BLaER1 (cell line): ENCODE measurements around the gene ARHGAP5.
A peak's percentile ranks its signal among the peaks of the same experiment; 100 is the strongest.

Experiments
- H3K27ac ChIP-seq: shearing (Covaris generic); formaldehyde crosslinking; 2 replicates; pipeline ENCODE4 v1.8.1; 2022
- H3K27me3 ChIP-seq: shearing (Covaris generic); formaldehyde crosslinking; 2 replicates; pipeline ENCODE4 v1.8.1; 2022
- H3K36me3 ChIP-seq: shearing (Covaris generic); formaldehyde crosslinking; 2 replicates; pipeline ENCODE4 v1.8.1; 2022
- H3K4me1 ChIP-seq: shearing (Covaris generic); formaldehyde crosslinking; 2 replicates; pipeline ENCODE4 v1.8.1; 2022
- H3K4me2 ChIP-seq: shearing (Covaris generic); formaldehyde crosslinking; 2 replicates; pipeline ENCODE4 v1.8.1; 2022
- H3K4me3 ChIP-seq: shearing (Covaris generic); formaldehyde crosslinking; 2 replicates; pipeline ENCODE4 v1.8.1; 2022
- H3K9ac ChIP-seq: shearing (Covaris generic); formaldehyde crosslinking; 2 replicates; pipeline ENCODE4 v1.8.1; 2022
- H3K9me3 ChIP-seq: shearing (Covaris generic); formaldehyde crosslinking; 2 replicates; pipeline ENCODE4 v1.8.1; 2022
- H4K20me1 ChIP-seq: shearing (Covaris generic); formaldehyde crosslinking; 2 replicates; pipeline ENCODE4 v1.8.1; 2022
- Cebpa-rat ChIP-seq: shearing (Covaris generic); IDR thresholded peaks from 2 replicates; pipeline ENCODE4 v1.8.1; 2022

The ARHGAP5 gene

DNA sequence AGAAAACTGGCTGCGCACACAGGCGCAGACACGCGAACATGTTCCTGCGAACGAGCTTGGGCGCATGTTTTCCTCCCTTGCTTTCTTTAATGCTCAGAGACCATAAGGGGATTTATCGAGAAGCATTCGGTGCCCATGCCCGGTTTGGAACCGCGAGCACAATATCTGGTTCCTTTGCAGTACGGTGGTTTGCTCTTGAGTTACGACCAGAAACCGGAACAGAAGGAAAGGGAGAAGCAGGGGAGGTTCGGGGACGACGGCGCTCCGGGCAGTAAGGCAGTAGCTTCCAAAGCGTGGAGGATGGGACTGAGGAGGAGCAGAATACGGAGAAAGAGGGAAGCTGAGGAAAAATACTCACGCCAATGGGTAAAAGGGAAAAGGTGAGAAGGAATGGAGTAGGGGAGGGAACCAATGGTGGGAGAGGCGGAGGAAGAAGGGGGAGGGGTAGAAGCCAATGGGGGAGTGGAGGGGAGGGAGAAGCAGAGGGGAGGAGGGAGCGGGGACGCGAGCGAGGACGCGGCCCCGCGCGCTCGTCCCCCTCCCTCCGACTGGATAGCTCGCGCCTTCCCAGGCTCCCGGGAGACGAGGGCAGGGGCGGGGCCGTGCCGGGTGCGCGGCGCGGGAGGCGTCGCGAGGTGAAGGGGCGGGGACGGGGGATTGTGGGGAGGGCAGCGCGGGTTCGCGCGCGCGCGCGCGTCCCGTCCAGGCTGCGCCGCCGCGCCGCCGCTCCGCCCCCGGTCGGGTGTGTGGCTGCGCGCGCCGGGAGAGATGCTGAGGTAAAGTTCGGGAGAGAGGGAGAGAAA lies 625 bp upstream of the ARHGAP5 start:
- H3K36me3 ChIP-seq: no peaks in the 10 kb centered on the region
- H3K27me3 ChIP-seq: no peaks in the 10 kb centered on the region
- peak overlapping the region; percentile 97 for H3K4me3 ChIP-seq
- no peak for TF ChIP-seq Cebpa-rat
- H4K20me1 ChIP-seq: peaks cover 35% of the 10 kb centered on the region
- peak overlapping the region; percentile 94 for H3K27ac ChIP-seq
- peak overlapping the region; percentile 95 for H3K9ac ChIP-seq
- peaks cover 35% of the 10 kb centered on the region for H3K4me1 ChIP-seq
- peak overlapping the region; percentile 88 for H3K4me2 ChIP-seq
- H3K9me3 ChIP-seq: no peaks in the 10 kb centered on the region

DNA sequence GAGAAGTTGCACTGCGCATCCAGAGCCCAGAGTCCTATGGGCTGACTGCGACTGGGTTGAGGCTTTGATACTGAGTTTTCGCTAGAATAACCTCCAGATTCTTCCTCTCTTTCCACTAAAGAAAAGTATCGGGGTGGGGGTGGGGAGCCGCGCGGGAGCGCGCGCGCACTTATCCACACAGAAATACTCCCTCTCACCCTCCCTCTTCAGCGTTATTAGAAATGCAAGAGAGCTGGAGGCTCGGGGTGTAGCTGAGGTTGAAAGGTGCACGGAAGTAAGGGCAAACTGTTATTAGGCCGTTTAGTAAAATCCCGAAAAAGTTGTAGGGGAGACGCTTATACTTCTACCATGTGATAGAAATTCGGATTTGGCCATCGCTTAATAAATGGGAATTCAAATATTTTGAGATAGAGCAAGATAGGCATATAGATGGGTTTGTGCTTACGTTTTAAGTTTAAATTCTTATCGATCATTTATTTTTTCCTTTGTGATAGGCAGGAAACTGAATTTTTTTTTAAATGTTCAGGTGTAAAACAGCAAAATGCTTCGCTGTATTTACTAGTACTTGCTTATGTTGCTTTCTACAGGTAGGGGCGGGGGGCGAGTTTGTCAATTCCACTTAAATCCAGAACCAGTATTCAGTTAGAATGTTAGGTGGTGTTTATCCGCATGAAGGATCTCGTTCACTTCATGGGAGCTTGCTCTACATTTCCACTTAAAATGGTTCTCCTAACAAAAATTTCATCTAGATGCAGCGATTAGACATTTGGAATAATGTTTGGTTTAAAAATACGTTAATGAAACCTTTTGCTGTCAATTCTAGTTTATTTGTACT lies 1.1 kb downstream of the ARHGAP5 start:
- no peaks in the 10 kb centered on the region for H3K27me3 ChIP-seq
- H3K9me3 ChIP-seq: no peaks in the 10 kb centered on the region
- H3K36me3 ChIP-seq: no peaks in the 10 kb centered on the region
- peak overlapping the region; percentile 97 for H3K4me3 ChIP-seq
- peak overlapping the region; percentile 95 for H3K9ac ChIP-seq
- no peak for TF ChIP-seq Cebpa-rat
- H3K27ac ChIP-seq: peak overlapping the region; percentile 94
- peaks cover 52% of the 10 kb centered on the region for H4K20me1 ChIP-seq
- H3K4me2 ChIP-seq: peak overlapping the region; percentile 92
- peaks cover 40% of the 10 kb centered on the region for H3K4me1 ChIP-seq

DNA sequence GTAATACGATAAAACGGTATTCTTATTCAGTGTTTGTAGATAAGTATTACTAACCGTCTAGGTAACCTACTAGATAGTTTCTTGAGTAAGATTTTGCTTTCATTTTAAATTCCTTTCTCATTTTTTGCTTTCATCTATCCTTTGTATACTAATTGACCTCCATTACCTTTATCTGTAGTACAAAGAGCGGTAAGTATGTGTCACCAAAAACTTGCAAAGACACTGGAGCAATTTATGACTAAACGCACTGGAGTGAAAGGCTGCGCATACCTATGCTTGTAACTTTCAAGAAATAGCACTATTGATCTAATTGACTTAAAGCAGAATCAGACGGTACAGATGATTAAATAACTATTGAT lies 1.7 kb downstream of the ARHGAP5 start:
- Histone ChIP-seq H3K27ac (0 out of 2 replicates have a peak overlapping the region, but pooled peaks have one; percentile 94), H3K4me2 (peak overlapping the region; percentile 92), H4K20me1 (peaks cover 58% of the 10 kb centered on the region), H3K36me3 (no peaks in the 10 kb centered on the region), H3K9ac (peak overlapping the region; percentile 95; the same call in 1 of the 2 replicates), H3K27me3 (no peaks in the 10 kb centered on the region), H3K4me1 (peaks cover 40% of the 10 kb centered on the region), H3K4me3 (peak overlapping the region; percentile 97), H3K9me3 (no peaks in the 10 kb centered on the region)
- no peak for TF ChIP-seq Cebpa-rat

DNA sequence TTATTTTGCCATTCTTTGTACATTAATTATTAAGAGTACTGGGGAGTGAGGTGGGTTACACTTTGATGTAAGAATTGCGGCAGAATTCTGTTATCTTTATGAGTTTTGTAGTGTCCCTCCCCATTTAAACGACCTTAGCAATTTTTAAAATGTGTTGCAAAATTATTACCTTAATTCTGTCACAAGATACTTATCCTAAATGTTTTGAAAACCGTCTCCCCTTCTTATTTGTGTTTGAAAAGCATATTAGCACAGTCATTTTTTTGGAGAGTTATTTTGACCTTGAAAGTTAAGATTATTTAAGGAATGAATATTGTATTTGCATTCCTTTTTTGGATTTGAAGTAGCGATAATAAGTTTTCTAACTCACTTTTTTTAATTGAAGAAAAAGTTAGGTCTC lies 2.2 kb downstream of the ARHGAP5 start:
- H3K27ac ChIP-seq: no peak overlapping the region
- TF ChIP-seq Cebpa-rat: no peak
- peaks cover 40% of the 10 kb centered on the region for H3K4me1 ChIP-seq
- peak overlapping the region; percentile 92 for H3K4me2 ChIP-seq
- H3K36me3 ChIP-seq: no peaks in the 10 kb centered on the region
- peaks cover 63% of the 10 kb centered on the region for H4K20me1 ChIP-seq
- no peaks in the 10 kb centered on the region for H3K9me3 ChIP-seq
- peak overlapping the region; percentile 97 for H3K4me3 ChIP-seq
- H3K9ac ChIP-seq: peak overlapping the region; percentile 95; the same call in 1 of the 2 replicates
- no peaks in the 10 kb centered on the region for H3K27me3 ChIP-seq

DNA sequence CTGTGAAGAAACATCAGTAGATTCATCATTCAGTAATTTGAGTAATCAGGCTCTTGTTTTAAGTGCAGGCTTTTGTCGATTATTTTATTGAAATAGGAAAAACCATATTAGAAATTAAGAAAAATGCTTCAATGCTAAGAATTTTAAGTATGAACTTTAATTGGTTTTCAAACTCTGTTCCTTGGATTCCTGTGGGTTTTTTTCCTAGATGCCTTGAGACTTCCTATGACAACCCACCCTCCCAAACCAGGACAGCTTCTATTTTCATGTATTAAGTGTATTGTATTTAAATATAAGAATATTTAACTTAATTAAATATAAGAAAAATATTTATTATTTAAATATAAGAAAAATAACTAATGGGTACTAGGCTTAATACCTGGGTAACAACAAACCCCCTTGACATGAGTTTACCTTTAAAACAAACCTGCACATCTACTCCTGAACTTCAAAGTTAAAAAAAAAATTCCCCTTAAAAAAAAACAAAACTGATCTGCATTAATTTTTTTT lies 3.0 kb downstream of the ARHGAP5 start:
- Histone ChIP-seq H3K4me1 (peaks cover 36% of the 10 kb centered on the region), H3K9ac (no peak overlapping the region), H3K36me3 (peaks cover 4% of the 10 kb centered on the region; the same call in 1 of the 2 replicates), H3K27ac (no peak overlapping the region), H3K27me3 (no peaks in the 10 kb centered on the region), H3K4me3 (no peak overlapping the region), H3K9me3 (no peaks in the 10 kb centered on the region), H3K4me2 (peak overlapping the region; percentile 92; the same call in 1 of the 2 replicates), H4K20me1 (peaks cover 71% of the 10 kb centered on the region)
- no peak for TF ChIP-seq Cebpa-rat

DNA sequence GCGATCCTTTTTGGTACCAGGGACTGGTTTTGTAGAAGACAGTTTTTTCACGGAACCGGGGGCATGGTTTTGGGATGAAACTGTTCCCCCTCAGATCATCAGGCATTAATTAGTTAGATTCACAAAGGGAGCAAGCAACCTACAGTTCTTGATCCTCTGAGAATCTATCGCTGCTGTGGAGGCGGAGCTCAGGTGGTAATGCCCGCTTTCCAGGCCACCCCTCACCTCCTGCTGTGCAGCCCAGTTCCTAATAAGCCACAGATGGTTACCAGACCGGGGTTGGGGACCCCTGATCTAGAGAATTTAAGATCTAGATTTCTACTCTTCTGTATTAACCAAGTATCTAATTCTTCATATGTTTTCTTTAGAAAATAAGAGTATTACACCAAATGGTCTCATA lies 4.8 kb downstream of the ARHGAP5 start:
- TF ChIP-seq Cebpa-rat: no peak
- peaks cover 7% of the 10 kb centered on the region; the same call in 1 of the 2 replicates for H3K36me3 ChIP-seq
- H3K4me3 ChIP-seq: no peak overlapping the region
- no peak overlapping the region for H3K27ac ChIP-seq
- no peak overlapping the region for H3K9ac ChIP-seq
- H3K4me1 ChIP-seq: peaks cover 29% of the 10 kb centered on the region
- H3K9me3 ChIP-seq: no peaks in the 10 kb centered on the region
- no peak overlapping the region for H3K4me2 ChIP-seq
- H4K20me1 ChIP-seq: peaks cover 89% of the 10 kb centered on the region
- H3K27me3 ChIP-seq: no peaks in the 10 kb centered on the region

DNA sequence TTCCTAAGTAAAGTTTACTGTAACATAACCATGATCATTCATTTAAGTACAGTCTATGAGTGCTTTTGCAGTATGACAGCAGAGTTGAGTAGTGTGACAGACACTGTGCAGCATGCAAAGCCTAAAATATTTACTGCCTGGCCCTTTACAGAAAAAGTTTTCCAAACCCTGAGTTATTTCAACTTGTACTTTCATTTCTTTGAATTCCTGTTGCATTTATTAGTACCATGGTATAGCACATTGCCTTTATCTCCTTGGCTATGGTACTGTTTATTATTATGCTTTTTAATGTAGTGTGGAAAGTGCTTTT lies 6.2 kb downstream of the ARHGAP5 start:
- no peak for TF ChIP-seq Cebpa-rat
- H3K27ac ChIP-seq: no peak overlapping the region
- no peak overlapping the region for H3K4me2 ChIP-seq
- peaks cover 29% of the 10 kb centered on the region for H3K4me1 ChIP-seq
- peaks cover 98% of the 10 kb centered on the region for H4K20me1 ChIP-seq
- H3K4me3 ChIP-seq: no peak overlapping the region
- H3K9me3 ChIP-seq: no peaks in the 10 kb centered on the region
- no peaks in the 10 kb centered on the region for H3K27me3 ChIP-seq
- peaks cover 7% of the 10 kb centered on the region; the same call in 1 of the 2 replicates for H3K36me3 ChIP-seq
- no peak overlapping the region for H3K9ac ChIP-seq

DNA sequence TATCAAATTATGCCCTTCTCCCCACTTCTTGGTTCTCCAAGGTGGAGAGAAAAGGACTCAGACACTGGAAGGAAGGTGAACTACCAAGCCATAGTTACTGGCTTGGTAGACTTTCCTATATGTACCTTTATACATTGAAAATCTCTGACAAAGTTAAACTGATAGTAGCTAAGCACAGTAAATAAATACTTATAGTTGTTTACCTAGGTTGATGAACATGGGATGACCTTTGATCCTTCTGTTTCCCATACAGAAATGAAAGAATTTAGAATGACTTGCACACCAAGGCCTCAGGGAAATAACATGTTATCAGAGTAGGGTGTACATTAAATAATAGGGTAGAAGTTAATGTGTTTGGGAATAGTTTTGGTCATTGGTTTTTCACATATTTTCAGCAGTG lies 6.7 kb downstream of the ARHGAP5 start:
- H3K36me3 ChIP-seq: peaks cover 7% of the 10 kb centered on the region; the same call in 1 of the 2 replicates
- no peaks in the 10 kb centered on the region for H3K27me3 ChIP-seq
- TF ChIP-seq Cebpa-rat: no peak
- no peak overlapping the region for H3K4me3 ChIP-seq
- H3K9me3 ChIP-seq: no peaks in the 10 kb centered on the region
- no peak overlapping the region for H3K27ac ChIP-seq
- no peak overlapping the region for H3K4me2 ChIP-seq
- peaks cover 24% of the 10 kb centered on the region for H3K4me1 ChIP-seq
- no peak overlapping the region for H3K9ac ChIP-seq
- peaks cover 98% of the 10 kb centered on the region for H4K20me1 ChIP-seq

DNA sequence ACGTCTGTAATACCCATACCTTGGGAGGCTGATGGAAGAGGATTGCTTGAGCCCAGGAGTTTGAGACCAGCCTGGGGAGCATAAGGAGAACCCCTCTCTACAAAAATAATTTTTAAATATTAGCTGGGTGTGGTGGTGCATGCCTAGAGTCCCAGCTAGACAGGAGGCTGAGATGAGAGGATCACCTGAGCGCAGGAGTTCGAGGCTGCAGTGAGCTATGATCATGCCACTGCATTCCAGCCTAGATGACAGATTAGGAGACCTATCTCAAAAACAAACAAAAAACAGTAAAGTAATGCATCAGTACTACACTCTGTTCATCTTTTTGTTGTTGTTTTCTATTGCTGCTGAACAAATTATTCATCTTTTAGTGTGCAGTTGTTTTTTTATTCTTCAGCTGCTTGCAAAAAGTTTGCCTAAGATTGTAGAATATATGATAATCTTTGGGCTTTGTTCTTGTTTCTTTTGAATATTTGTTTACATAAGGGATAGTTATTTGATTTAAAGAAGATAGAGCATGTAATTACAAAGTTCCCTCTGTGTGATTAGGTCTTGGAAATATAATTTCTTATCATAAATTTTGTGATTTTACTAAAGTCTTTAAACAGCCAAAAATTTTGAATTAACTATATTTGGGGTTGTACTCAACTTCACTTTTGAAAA lies 8.2 kb downstream of the ARHGAP5 start:
- H3K4me1 ChIP-seq: peaks cover 9% of the 10 kb centered on the region; the same call in 1 of the 2 replicates
- TF ChIP-seq Cebpa-rat: no peak
- H3K4me3 ChIP-seq: no peak overlapping the region
- no peak overlapping the region for H3K4me2 ChIP-seq
- H3K9me3 ChIP-seq: no peaks in the 10 kb centered on the region
- peaks cover 7% of the 10 kb centered on the region; the same call in 1 of the 2 replicates for H3K36me3 ChIP-seq
- peaks cover 96% of the 10 kb centered on the region for H4K20me1 ChIP-seq
- H3K27ac ChIP-seq: no peak overlapping the region
- no peaks in the 10 kb centered on the region for H3K27me3 ChIP-seq
- H3K9ac ChIP-seq: no peak overlapping the region
